Putamen (tissue), 1 donor: ENCODE measurements around the gene CDC34.

ENCODE experiments used
- DNase-seq: peaks from one replicate; pipeline ENCODE4 v3.0.0-alpha.2; 2016; ENCODE audit warnings: low spot score

CDC34 gene, protein sequence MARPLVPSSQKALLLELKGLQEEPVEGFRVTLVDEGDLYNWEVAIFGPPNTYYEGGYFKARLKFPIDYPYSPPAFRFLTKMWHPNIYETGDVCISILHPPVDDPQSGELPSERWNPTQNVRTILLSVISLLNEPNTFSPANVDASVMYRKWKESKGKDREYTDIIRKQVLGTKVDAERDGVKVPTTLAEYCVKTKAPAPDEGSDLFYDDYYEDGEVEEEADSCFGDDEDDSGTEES

DNA sequence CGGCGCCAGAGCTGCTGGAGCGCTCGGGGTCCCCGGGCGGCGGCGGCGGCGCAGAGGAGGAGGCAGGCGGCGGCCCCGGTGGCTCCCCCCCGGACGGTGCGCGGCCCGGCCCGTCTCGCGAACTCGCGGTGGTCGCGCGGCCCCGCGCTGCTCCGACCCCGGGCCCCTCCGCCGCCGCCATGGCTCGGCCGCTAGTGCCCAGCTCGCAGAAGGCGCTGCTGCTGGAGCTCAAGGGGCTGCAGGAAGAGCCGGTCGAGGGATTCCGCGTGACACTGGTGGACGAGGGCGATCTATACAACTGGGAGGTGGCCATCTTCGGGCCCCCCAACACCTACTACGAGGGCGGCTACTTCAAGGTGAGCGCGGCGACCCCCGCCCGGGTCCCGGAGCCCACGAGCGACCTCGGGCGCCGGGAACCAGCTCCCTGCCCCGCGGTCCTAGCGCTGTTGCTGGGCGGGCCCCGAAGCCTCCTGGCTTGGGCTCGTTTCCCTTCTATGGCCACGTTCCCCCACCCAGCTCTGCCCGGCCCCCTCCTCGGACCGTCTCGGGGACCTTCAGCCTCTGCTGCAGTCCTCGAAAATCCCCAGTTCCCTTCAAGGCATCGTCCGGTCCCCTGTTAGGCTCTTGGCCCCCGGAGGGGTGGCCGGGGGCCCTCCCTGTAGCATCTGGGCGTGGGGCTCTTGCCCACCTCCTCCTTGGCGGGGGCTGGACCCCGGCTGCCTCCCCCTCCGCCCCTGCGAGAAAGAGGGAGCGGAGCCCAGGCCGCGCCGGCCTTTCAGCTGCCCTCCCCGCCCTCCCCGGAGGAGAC lies at the start of gene CDC34:
Gene CDC34 (plus strand): TSS at position 8 of the 808 bp plus-strand sequence. CDS start 172 bp downstream, at position 180.
- DNase-seq, result peak; percentile 24

- no peak for DNase-seq
These were observed 49.1 kb upstream of the CDC34 start for GRCh38 chr19:482186-483041.

DNA sequence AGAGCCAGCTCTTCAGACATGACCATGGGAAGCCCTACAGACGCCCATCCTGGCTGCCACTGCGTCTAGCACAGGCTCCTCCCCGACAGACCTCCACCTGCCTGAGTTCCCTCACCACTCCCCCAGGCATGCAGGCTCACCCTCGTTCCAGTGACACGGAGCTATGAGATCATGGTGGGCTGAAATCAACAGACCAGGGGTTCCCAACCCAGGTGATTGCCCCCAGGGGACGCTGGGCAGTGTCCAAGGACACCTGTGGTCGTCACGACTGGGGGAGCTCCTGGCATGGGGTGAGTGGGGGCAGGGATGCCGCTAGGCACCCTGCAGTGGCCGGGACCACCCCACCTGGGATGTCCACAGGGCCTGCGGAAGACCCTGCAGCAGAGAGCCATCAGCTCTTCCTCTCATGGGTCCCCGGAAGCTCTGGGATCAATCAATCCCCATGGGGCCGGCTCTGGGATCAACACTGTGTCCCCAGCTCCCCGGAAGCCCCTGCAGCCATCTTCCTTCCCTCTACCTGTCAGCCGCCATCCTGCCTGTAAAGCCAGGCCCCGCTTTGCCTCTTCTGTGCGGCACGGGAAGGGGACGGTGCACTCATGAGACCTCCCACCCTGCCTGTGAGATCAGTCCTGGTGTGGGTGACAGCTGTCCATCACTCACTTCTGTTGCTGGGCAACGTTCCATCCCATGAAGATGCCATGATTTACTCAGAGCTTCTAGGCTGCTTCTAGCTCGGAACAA lies 48.1 kb upstream of the CDC34 start:
- DNase-seq, result no peak

DNA sequence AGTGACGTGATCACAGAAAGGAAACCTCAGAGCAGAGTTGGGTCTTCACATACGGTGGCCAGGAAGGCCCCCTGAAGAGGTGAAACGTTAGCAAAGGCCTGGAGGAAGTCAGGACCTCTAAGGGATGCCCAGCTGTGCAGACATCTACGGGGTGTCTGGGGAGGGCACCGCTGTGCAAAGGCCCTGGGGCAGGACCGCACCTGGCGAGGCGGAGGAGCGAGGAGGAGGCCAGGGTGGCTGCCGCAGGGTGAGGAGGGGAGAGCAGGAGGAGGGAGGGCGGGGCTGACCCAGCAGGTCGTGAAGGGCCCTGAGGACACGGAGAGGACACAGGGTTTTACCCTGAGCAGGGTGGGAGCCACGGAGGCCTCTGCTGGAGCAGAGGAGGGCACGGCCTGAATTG lies 47.1 kb upstream of the CDC34 start:
- DNase-seq, result no peak

DNA sequence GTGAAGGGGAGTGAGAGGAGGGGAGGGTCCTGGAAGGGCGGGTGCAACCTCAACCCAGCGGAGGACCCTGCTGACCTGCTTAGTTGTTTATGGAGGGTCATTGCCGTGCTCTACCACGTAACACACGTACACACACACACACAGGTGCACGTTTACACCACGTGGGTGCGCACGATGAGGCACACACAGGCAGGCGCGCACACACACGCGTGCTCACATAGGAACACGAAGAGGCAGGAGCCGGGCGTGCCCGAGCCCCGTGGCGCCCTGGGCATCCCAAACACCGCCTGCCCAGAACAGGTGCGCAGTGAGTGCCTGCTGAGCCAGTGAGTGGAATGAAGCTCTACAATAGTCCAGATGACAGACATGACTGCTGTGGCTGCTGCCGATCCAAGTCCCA lies 46.5 kb upstream of the CDC34 start:
- no peak for DNase-seq

- DNase-seq, result peak; percentile 92
These were observed 45.9 kb upstream of the CDC34 start for GRCh38 chr19:485583-486236.

DNA sequence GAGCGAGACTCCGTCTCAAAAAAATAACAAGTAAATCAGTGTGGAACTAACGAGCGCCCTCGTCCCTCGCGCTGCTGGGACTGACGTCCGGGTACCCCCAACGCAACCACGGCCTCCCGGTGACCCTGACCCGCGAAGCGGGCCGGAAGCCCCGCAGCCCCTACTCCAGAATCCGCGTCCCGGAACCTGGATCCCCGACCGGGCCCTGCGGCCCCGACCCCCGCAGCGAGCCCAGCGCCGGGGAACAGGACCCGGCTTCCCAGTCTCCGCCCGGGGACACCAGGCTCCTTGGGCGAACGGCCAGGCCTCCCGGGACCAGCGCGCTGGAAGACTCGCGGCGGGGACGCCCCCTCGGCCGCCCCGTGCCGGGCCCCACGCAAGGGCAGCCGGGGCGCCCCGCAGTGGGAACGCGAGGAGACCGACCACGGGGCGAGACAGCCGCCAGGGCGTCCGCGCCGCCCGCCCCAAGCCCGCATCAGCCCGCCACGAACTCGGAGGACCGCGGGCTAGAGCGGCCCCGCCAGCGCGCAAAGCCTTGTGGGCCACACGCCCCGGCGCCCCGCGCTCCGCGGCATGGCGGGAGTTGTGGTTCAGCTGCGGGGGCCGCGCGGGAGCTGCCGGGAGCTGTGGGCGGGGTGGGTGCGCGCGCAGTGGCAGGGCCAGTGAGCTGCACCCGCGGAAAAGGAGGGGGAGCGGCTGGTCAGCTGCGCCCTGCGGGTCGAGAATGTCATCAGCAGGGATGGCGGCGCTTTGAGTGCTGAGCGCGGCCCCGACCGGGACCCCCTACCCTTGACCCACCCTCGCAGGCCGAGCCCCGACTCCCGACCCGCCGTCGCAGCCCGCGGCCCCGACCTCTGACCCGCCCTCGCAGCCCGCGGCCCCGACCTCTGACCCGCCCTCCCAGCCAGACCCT lies 42.8 kb upstream of the CDC34 start:
- peak; percentile 94 for DNase-seq

- peak; percentile 43 for DNase-seq
These were observed 42.0 kb upstream of the CDC34 start for GRCh38 chr19:489418-490196.

GRCh38 chr19:491146-491741 lies 40.3 kb upstream of the CDC34 start:
- DNase-seq, result no peak

DNA sequence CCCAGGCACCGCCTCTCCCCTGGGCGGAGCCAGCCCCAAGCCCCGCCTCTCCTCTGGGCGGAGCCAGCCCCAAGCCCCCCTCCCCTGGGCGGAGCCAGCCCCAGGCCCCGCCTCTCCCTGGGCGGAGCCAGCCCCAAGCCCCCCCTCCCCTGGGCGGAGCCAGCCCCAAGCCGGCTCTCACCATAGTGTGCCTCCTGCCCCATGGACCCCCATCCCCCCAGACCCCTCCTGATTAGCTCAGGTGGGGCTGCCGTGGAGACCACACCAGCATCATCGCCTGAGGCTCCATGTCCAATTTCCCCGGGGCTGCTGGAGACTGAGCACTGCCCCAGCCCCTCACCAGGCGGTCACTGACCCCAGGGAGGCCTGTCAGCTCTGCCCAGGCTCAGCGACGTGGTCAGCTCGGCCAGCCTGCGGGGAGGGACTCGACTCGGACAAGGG lies 39.4 kb upstream of the CDC34 start:
- DNase-seq, result no peak

- DNase-seq, result no peak
These were observed 38.0 kb upstream of the CDC34 start for GRCh38 chr19:493391-494170.

DNA sequence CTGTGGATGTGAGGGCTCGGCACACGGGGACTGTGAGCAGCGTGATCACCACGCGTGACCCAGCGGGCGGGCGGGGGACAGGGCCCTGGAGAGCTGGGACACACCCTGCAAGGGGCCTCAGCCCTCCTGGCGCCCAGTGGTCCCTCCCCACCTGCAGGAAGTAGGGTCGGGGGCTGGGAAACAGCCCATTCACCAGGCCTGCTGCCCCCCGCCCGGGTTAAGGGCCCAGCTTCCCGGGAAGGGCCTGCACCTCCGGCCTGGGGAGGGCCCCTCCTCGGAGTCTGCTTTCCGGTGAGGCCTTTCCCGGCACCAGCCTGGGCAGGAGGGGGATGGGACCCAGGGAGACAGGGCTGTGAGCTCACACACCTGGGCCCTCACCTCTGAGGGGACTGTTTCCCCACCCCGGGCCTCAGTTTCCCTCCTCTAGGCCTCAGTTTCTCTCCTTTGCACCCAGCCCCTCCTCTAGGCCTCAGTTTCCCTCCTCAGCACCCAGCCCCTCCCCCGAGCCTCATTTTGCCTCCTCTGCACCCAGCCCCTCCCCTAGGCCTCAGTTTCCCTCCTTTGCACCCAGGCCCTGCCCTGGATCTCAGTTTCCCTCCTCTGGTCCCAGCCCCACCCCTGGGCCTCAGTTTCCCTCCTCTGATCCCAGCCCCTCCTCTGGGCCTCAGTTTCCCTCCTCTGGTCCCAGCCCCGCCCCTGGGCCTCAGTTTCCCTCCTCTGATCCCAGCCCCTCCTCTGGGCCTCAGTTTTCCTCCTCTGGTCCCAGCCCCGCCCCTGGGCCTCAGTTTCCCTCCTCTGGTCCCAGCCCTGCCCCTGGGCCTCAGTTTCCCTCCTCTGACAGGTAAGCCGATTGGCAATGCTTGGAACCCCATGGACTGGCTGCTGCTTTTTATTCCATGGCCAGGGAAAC lies 37.1 kb upstream of the CDC34 start:
- DNase-seq, result no peak

DNA sequence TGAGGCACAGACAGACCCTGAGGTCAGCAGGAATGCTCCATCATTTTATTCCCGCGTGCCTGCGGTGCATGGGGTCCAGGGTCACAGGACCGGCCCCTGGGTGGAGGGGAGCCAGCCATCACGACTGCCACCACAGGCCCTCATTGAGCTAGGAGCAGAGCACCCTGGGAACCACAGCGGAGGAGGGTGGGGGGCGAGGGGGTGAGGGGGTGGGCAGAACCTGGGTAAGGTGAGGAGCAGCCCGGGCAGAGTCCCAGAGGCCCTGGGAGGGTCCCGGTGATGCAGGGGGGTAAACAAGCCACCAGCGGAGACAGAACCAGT lies 36.5 kb upstream of the CDC34 start:
- no peak for DNase-seq

DNA sequence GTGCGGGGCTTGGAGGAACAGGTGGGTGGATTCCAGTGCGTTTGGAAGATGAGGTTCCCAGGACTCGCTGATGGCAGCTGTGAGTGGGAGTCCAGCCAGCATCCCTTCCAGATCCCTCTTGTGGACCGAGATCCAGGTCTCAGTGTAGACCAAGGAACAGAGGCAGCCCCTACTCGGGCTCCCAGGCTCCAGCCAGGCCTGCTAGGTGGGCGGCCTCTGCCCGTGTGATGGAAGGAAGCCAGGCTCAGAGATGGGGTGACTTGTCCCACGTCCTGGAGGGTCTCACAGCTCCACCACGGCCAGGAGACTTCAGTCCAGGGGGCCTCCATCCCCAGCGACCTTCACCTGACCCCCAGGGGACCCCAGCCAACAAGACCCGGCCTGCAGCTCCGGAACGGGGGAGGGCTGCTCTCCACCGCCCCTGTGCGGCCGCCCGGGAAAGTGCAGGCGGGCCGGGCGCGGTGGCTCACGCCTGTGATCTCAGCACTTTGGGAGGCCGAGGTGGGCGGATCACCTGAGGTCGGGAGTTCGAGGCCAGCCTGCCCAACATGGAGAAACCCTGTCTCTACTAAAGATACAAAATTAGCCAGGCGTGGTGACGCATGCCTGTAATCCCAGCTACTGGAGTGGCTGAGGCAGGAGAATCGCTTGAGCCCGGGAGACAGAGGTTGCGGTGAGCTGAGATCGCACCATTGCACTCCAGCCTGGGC lies 36.0 kb upstream of the CDC34 start:
- DNase-seq, result no peak

DNA sequence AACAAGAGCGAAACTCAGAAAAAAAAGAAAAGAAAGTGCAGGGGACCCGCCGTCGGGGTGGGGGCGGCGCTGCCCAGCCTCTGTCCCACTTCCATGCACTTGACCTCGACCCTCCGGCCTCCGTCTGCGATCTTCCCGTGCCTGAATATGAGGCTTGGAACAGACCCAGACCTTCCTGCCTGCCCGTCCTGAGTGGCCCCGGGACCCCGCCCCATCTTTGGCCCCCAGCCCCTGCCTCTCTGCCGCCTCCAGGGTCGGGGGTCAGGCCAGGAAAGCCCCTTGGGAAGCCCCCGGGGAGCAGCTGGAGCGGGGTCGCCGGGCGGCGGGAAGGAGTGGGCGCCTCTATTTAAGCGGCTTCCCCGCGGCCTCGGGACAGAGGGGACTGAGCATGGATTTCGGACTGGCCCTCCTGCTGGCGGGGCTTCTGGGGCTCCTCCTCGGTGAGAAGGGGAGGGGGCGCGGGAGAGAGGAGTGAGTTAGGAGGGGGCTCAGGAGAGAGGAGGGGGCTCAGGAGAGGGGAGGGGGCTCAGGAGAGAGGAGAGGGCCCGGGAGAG lies 35.4 kb upstream of the CDC34 start, which contains the start of gene MADCAM1:
Gene MADCAM1 (plus strand): TSS at position 375 of the 554 bp plus-strand sequence. CDS start 14 bp downstream, at position 389.
- no peak for DNase-seq

GRCh38 chr19:496986-497385 lies 34.6 kb upstream of the CDC34 start:
- no peak for DNase-seq
